Fibroblast of skin of left biceps (primary cell): ENCODE results near the gene LURAP1L.
A peak's percentile ranks its signal among the peaks of the same experiment; 100 is the strongest.

Experiments used
- DNase-seq, 2 experiments: peaks; one replicate each; pipeline ENCODE4 v3.0.0-alpha.2; 2013; ENCODE audit warnings: low read depth in 2 of 2

Gene LURAP1L

GRCh38 chr9:12774861-12775678 is at the start of gene LURAP1L:
Gene LURAP1L (plus strand): TSS chr9:12775020. CDS start chr9:12775716, 696 bp downstream.
- DNase-seq: no peak

GRCh38 chr9:12726795-12727194 is 48.0 kb upstream of the LURAP1L start:
- DNase-seq: no peak

- no peak for DNase-seq
Measured at GRCh38 chr9:12730198-12730597, 44.6 kb upstream of the LURAP1L start.

GRCh38 chr9:12730927-12731326 is 43.9 kb upstream of the LURAP1L start:
- DNase-seq: no peak

- no peak for DNase-seq
Measured at GRCh38 chr9:12732971-12733370, 41.8 kb upstream of the LURAP1L start.

GRCh38 chr9:12735665-12736064 is 39.2 kb upstream of the LURAP1L start:
- DNase-seq: no peak

- no peak for DNase-seq
Measured at GRCh38 chr9:12737871-12738270, 36.9 kb upstream of the LURAP1L start.

- peak in 1 of 2 experiments; percentile 48 for DNase-seq
Measured at GRCh38 chr9:12739014-12739652, 35.7 kb upstream of the LURAP1L start.

GRCh38 chr9:12740845-12741244 is 34.0 kb upstream of the LURAP1L start:
- DNase-seq: no peak

- no peak for DNase-seq
Measured at GRCh38 chr9:12748016-12748415, 26.8 kb upstream of the LURAP1L start.

- DNase-seq: no peak
Measured at GRCh38 chr9:12748954-12749353, 25.9 kb upstream of the LURAP1L start.

- DNase-seq: no peak
Measured at GRCh38 chr9:12753931-12754330, 20.9 kb upstream of the LURAP1L start.

GRCh38 chr9:12759761-12760160 is 15.1 kb upstream of the LURAP1L start:
- DNase-seq: no peak

GRCh38 chr9:12760758-12761157 is 14.1 kb upstream of the LURAP1L start:
- no peak for DNase-seq

GRCh38 chr9:12764150-12764549 is 10.7 kb upstream of the LURAP1L start:
- DNase-seq: no peak

GRCh38 chr9:12765088-12765798 is 9.6 kb upstream of the LURAP1L start:
- DNase-seq: no peak

- no peak for DNase-seq
Measured at GRCh38 chr9:12766357-12766756, 8.5 kb upstream of the LURAP1L start.

- no peak for DNase-seq
Measured at GRCh38 chr9:12770261-12770660, 4.6 kb upstream of the LURAP1L start.

GRCh38 chr9:12771891-12772290 is 2.9 kb upstream of the LURAP1L start:
- DNase-seq: no peak

- DNase-seq: no peak
Measured at GRCh38 chr9:12773562-12773961, 1.3 kb upstream of the LURAP1L start.

GRCh38 chr9:12775679-12776512 is 1.1 kb downstream of the LURAP1L start:
- peak in 1 of 2 experiments; percentile 57 for DNase-seq
